Skin epidermis (tissue), 12 donors: ENCODE measurements around the gene TBC1D21.

Experiments used
- H3K27ac ChIP-seq, 21 experiments: fragments of 200-600 bp; sonication (generic) in 11 of 21; one replicate each; pipeline ENCODE4 v1.5.0; 2020; ENCODE audit warnings: mild to moderate bottlenecking in 3 of 21, inconsistent platforms in 2 of 21, moderate library complexity in 2 of 21
- H3K4me3 ChIP-seq, 7 experiments: fragments of 200-600 bp; sonication (generic) in 2 of 7; one replicate each; pipeline ENCODE4 v1.5.0; 2020; ENCODE audit warnings: inconsistent platforms in 2 of 7, mild to moderate bottlenecking in 2 of 7, moderate library complexity in 1 of 7

TBC1D21 gene

GRCh38 chr15:73886717-73887345 is 13.5 kb downstream of the TBC1D21 start:
- H3K4me3 ChIP-seq = no peak overlapping the region
- no peak overlapping the region for H3K27ac ChIP-seq

- H3K27ac ChIP-seq = no peak overlapping the region
- H3K4me3 ChIP-seq = no peak overlapping the region
Observed at GRCh38 chr15:73887481-73887880, 14.1 kb downstream of the TBC1D21 start.

DNA sequence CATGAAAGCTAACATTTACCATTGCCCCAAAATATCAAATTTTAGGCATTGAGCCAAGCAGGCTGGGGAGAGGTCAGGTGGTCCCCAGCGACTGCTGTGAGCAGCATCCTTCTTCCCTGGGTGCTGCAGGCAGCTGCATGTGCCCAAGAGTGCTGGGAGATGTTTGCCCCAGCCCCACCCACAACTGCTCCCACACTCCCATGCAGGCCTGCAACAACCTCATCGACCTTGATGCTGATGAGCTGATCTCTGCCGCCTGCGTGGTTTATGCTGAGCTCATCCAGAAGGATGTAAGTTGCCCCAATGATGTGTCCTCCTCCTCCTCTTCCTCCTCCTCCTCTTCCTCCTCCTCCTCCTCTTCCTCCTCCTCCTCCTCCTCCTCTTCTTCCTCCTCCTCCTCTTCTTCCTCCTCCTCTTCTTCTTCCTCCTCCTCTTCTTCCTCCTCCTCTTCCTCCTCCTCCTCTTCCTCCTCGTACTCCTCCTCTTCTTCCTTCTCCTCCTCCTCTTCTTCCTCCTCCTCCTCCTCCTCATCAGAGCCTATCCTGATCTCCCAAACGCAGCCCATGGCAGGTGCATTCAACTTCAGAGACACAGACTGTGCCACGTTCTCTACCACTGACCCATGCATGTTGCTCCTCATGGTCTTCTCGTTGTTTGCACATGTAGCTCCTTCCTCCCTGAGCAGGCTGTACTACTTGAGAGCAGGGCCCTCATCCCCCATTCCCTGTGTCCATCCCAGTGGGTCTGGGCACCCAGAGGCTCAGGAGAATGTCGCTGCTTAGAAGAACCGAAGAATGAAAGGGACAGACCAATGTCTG is 15.1 kb downstream of the TBC1D21 start:
- H3K27ac ChIP-seq = no peak overlapping the region
- no peak overlapping the region for H3K4me3 ChIP-seq

DNA sequence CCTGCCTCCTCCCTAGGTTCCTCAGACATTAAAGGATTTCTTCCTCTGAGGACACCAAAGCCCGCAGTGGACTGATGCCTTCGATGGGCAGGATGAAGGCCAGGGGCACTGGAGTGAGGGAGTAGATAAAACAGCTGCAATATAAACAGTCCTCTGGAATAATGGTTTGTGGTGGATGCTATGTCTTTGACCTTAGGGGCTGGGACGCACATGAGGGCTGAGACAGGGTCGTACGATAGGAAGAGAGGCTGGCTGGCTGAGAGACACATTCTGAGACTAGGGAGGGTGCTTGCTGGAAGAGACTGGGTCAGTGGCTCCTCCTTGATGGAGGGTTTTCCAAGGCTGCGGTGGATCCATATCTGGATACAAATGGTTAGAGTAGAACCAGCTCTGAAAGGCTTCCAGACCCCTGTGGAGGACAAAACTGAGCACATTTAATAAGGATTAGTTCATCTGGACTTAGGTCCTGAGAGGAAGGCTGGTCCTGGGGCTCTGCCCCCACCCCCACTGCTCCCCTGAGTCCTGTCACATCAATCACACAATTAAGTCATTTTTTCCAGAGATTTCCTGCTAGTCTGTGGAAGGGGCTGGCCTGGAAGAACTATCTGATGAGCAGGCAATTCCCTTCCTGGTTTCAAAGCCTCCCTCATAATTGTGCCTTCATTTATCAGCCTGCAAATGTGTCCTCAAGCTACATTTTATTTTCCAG is 15.8 kb downstream of the TBC1D21 start:
- Histone ChIP-seq H3K27ac (no peak overlapping the region), H3K4me3 (no peak overlapping the region)

- no peak overlapping the region for H3K27ac ChIP-seq
- H3K4me3 ChIP-seq = no peak overlapping the region
Observed at GRCh38 chr15:73889762-73890124, 16.4 kb downstream of the TBC1D21 start.

GRCh38 chr15:73891328-73892315 is 18.3 kb downstream of the TBC1D21 start:
- no peak overlapping the region for H3K27ac ChIP-seq

DNA sequence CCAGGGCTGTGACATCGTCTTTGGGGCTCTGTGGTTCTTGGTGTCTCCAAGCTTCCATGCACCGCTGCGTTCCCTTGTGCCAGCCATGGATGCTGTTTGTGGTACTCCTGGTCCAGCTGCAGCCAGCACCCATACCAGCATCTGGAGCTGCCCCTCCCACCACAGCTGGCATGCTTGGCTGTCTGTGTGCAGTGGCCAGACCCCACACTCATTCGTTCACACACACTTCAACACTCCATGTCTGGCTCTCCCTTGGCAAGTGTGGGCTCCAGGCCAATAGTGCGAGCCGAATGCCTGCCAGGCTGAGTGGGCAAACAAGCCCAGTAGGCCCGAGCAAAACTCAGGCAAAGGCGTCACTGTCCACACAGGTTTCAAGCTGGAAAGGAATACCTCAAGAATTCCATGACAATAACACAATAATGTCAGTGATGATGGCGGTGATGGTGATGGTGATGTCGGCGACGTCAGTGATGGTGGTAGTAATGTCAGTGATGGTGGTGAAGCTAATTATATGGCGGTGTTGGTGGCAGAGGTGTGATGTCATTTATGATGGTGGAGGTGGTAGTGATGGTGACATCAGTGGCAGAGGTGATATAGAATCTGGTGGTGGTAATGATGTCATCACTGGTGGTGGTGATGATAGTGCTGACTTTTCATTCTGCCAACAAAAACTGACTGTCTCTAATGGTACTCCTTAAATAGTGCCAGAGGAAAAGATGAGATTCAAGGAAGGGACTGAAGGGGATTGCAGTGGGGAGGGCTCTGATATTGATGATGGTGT is 19.3 kb downstream of the TBC1D21 start:
- Histone ChIP-seq H3K4me3 (no peak overlapping the region), H3K27ac (no peak overlapping the region)

More at GRCh38 chr15:73891328-73892315, 18.3 kb downstream of the TBC1D21 start:
- no peak overlapping the region for H3K4me3 ChIP-seq

GRCh38 chr15:73894133-73894814 is 20.9 kb downstream of the TBC1D21 start:
- Histone ChIP-seq H3K27ac (no peak overlapping the region), H3K4me3 (no peak overlapping the region)

DNA sequence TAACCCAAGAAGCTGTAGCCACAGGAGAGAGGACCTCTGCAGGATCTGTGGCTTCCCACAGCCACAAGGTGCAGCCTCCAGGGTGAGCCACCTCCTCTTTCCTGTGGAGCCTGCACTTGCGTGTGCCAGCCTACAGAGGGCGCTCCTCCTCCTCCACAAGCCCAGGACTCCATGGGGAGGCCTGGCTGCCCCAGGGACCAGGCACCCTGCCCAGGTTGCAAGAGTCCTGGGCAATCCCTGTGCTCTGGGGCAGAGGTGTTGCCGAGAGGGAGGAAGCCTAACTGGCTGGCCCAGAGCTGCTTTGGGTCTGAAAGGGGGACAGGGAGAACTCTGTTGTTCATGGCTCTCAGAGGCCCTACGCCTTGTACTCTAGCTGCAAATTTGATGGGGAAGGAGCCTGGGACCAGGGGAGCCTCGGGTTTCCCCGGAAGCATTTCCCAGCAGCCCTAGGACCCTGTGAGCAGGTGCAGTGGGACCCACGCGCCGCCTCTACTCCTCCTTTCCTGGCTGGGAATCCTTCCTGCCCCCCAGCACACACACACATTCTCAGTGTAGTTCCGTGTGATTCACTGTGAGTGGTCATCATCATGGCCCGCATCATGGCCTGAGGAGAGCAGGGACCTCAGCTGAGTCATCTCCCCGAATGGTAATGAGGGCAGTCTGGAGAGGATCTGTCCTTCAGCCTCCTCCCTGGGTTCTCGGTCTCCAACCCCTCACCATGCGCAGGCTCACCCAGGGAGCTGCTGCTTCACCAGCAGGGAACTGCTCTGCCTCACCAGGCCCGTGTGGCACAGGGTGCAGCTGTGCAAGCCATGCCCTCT is 24.3 kb downstream of the TBC1D21 start:
- no peak overlapping the region for H3K4me3 ChIP-seq
- no peak overlapping the region for H3K27ac ChIP-seq

DNA sequence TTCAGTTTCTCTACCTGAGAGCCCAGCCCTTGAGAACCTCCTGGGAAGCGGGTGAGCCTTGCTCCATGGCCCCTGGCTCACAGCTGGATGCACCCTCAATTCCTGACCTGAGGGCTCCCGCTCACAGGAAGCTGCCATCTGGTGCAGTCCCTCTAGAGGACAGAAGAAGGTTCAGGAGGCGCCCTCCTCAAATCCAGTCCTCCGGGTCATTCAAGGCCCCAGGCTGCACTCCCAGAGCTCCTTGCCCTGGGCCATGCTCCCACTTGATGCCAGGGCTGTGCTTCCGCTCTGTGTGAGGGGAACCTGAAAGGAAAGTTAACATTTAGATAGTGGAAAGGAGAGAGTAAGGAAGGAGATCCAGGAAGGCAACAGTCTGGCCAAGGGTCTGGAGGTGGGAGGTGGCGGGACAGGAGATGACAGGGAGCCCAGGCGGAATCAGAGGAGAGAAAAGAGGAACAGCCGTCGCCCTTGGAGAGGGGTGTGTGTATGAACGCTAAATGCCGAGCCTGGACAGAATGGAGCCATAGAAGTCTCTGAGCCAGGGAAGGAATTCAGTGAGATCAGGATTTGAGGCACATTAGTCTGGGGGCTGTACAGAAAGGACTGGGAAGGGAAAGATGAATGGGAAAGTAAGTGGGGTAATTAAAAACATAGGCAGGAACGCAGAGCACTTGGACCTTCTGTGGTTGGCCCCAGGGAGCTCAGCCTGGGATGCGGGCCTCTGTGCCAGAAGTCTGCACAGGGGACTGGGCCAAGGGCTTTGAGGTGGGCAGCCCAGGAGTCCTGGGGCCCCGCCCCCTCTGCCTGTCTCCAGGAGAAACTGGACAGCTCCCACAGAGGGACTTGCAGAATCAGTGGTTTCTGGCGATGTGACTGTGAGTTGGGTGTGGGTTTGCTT is 26.1 kb downstream of the TBC1D21 start:
- H3K4me3 ChIP-seq = no peak overlapping the region
- peak overlapping the region in 3 of 21 experiments; percentile 5 to 26 (median 18) for H3K27ac ChIP-seq

- Histone ChIP-seq H3K4me3 (no peak overlapping the region), H3K27ac (peak overlapping the region in 1 of 21 experiments; percentile 5)
Observed at GRCh38 chr15:73900095-73900712, 26.8 kb downstream of the TBC1D21 start.

- H3K4me3 ChIP-seq = no peak overlapping the region
- H3K27ac ChIP-seq = no peak overlapping the region
Observed at GRCh38 chr15:73901126-73901810, 27.9 kb downstream of the TBC1D21 start.

GRCh38 chr15:73902121-73903020 is 29.0 kb downstream of the TBC1D21 start:
- H3K4me3 ChIP-seq = no peak overlapping the region

DNA sequence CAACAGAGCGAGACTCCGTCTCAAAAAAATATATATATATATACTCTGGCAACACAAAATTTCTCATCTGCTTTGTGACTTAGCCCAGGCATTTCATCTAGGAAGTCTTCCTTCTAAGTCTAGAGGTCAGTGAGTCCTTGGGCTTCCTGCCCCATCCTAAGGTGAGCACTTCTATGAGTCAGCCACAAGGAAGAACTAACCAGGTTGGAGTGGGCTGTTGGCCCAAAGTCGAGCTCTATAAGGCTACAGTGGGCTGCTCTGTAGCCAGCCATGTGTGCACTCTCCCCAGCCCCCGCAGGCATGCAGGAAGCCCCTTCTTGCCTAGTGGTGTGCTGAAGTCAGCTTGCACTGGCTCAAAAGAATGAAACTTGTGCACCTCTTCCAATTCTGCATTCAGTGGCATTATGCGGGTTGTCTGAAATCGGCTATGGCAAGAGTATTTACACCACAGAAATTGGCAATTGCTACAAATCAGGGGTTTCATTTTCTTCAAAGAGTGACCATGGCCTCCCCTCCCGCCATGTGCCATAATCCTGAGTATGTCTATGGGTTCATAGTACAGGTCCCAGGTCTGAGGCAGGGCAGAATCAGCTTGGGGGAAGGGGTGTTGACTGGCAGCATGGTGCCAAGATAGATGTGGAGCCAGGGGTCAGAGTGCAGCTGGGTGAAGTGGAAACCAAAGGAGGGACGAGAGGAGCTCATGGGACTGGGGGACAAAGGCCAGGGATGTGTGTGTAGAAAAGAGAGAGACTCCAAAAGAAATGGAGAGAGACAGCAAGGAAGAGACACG is 30.9 kb downstream of the TBC1D21 start:
- no peak overlapping the region for H3K27ac ChIP-seq
- H3K4me3 ChIP-seq = no peak overlapping the region

More at GRCh38 chr15:73902121-73903020, 29.0 kb downstream of the TBC1D21 start:
- H3K27ac ChIP-seq = no peak overlapping the region
